ENCODE results near the gene ORC2. TPM values are rescaled to one million over a fixed set of nuclear protein-coding genes. Genes with fewer than 3 reads are reported as not detected.
A peak's percentile ranks its signal among the peaks of the same experiment; 100 is the strongest.
"Not testable (repeated sequence)": the region's sequence is repeated elsewhere in the genome, so short reads cannot be mapped to it uniquely, and the experiment has no call there.

ORC2 gene
- total RNA-seq, 1 donor from 2014 or later: 25.6 TPM

GRCh38 chr2:200930947-200931626 lies 32.4 kb downstream of the ORC2 start:
- DNase-seq: no peak

GRCh38 chr2:200929334-200930249 lies 33.9 kb downstream of the ORC2 start:
- DNase-seq: no peak

GRCh38 chr2:200922439-200922838 lies 41.0 kb downstream of the ORC2 start:
- DNase-seq: no peak

- DNase-seq: no peak
These were observed 49.8 kb downstream of the ORC2 start for GRCh38 chr2:200913654-200914053.

- DNase-seq: no peak
These were observed 53.5 kb downstream of the ORC2 start for GRCh38 chr2:200909958-200910357.

GRCh38 chr2:200905618-200906296 lies 57.7 kb downstream of the ORC2 start:
- peak; percentile 64 for DNase-seq

- peak; percentile 2 for DNase-seq
These were observed 61.9 kb downstream of the ORC2 start for GRCh38 chr2:200901459-200902072.

- DNase-seq: no peak
These were observed 64.0 kb downstream of the ORC2 start for GRCh38 chr2:200899482-200899881.

- peak; percentile 91 for DNase-seq
These were observed 74.5 kb downstream of the ORC2 start, which contains the start of the genes NIF3L1 and PPIL3 for GRCh38 chr2:200888704-200889625. Gene NIF3L1, plus strand, starts transcription at chr2:200889371. Its CDS starts 2,573 bp downstream, at chr2:200891944. Gene PPIL3, minus strand, starts transcription at chr2:200889077. Its CDS starts 1,462 bp downstream, at chr2:200887615.

GRCh38 chr2:200881715-200882249 lies 81.7 kb downstream of the ORC2 start:
- not testable (repeated sequence) for DNase-seq

GRCh38 chr2:200878289-200878880 lies 85.1 kb downstream of the ORC2 start:
- no peak for DNase-seq

GRCh38 chr2:200877443-200877842 lies 86.0 kb downstream of the ORC2 start:
- no peak for DNase-seq

- DNase-seq: no peak
These were observed 89.9 kb downstream of the ORC2 start for GRCh38 chr2:200873560-200873959.

- no peak for DNase-seq
These were observed 92.3 kb downstream of the ORC2 start for GRCh38 chr2:200871151-200871550.

- no peak for DNase-seq
These were observed 94.4 kb downstream of the ORC2 start for GRCh38 chr2:200869014-200869413.

- DNase-seq: peak; percentile 93
These were observed 99.1 kb downstream of the ORC2 start, which contains the start of gene CLK1 for GRCh38 chr2:200864176-200865034. Gene CLK1, minus strand, starts transcription at chr2:200864658. Its CDS starts 2,796 bp downstream, at chr2:200861862.

- DNase-seq: no peak
These were observed 99.7 kb downstream of the ORC2 start for GRCh38 chr2:200863782-200864175.

GRCh38 chr2:200862532-200863000 lies 100.9 kb downstream of the ORC2 start:
- DNase-seq: no peak

- DNase-seq: no peak
These were observed 101.8 kb downstream of the ORC2 start for GRCh38 chr2:200861617-200862155.

All from occipital lobe (tissue), 2 donors.